ENCODE data around the gene OR2F2. TPM values are rescaled to one million over a fixed set of nuclear protein-coding genes. Genes with fewer than 3 reads are reported as not detected.
A peak's percentile ranks its signal among the peaks of the same experiment; 100 is the strongest.

The OR2F2 gene
- total RNA-seq, 1 donor from 2014 or later = not detected

DNA sequence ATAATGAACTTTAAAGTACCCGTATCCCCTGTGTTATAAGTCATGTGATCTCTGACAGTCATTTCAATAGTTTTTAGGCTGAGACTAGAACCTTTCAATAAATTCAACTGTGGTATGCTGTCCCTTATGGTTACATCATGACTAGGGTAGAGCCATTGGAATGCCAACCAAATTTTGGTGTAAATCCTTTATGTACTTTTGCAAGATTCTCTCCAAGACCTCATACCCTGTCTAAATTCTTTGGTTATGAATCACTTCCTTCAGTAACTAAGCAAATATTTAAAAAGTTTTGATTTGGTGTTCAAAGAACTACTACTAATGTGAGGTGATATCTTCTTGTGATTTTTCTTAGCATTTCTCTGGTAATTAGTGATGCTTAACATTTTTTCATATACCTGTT is 44.3 kb downstream of the OR2F2 start:
- peaks cover 5% of the 10 kb centered on the region for H3K9me3 Mint-ChIP-seq (ENCODE audit: low read depth)
- no peak for DNase-seq (ENCODE audit: low spot score)
- no peaks in the 10 kb centered on the region for H3K36me3 Mint-ChIP-seq (ENCODE audit: low read depth)
- peaks cover 32% of the 10 kb centered on the region for H3K4me1 Mint-ChIP-seq (ENCODE audit: low read depth)
- H3K27ac Mint-ChIP-seq (ENCODE audit: unreplicated experiment) = peak overlapping the region; percentile 34
- H3K27me3 Mint-ChIP-seq (ENCODE audit: low read depth) = no peaks in the 10 kb centered on the region
- H3K4me3 Mint-ChIP-seq (ENCODE audit: unreplicated experiment) = no peak overlapping the region
- no peak for TF ChIP-seq CTCF (IDR thresholded peaks at IDR 0.05)

- DNase-seq (ENCODE audit: low spot score) = no peak
- H3K4me1 Mint-ChIP-seq (ENCODE audit: low read depth) = peaks cover 32% of the 10 kb centered on the region
- no peaks in the 10 kb centered on the region for H3K36me3 Mint-ChIP-seq (ENCODE audit: low read depth)
- H3K9me3 Mint-ChIP-seq (ENCODE audit: low read depth) = peaks cover 5% of the 10 kb centered on the region
- peak overlapping the region; percentile 19 for H3K27ac Mint-ChIP-seq (ENCODE audit: unreplicated experiment)
- H3K27me3 Mint-ChIP-seq (ENCODE audit: low read depth) = no peaks in the 10 kb centered on the region
- no peak overlapping the region for H3K4me3 Mint-ChIP-seq (ENCODE audit: unreplicated experiment)
- TF ChIP-seq CTCF (IDR thresholded peaks at IDR 0.05) = no peak
Observed at GRCh38 chr7:143979998-143980397, 45.0 kb downstream of the OR2F2 start.

DNA sequence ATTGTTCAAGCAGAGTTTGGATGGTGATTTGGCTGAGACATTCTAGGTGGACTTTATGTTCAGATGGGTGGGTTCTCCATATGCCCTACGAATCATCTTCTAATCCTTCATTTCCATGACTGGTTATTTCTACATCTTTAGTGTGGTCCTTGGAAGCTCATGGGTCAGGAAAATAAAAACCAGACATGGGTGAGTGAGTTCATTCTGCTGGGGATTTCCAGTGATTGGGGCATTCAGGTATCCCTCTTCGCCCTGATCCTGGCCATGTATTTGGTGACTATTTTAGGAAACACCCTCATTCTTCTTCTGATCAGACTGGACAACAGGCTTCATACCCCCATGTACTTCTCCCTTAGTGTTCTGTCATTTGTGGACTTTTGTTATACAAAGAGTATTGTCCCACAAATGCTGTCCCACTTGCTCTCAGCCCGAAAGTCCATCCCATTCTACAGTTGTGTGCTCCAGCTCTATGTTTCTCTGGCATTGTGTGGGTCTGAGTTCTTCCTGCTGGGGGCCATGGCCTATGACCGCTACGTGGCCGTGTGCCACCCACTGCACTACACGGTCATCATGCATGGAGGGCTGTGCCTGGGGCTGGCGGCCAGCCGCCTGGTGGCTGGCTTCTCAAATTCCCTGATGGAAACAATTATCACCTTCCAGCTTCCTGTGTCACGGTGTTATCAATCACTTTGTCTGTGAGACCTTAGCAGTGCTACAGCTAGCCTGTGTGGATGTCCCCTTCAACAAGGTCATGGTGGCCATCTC is 45.9 kb downstream of the OR2F2 start:
- H3K9me3 Mint-ChIP-seq (ENCODE audit: low read depth) = peaks cover 5% of the 10 kb centered on the region
- H3K36me3 Mint-ChIP-seq (ENCODE audit: low read depth) = no peaks in the 10 kb centered on the region
- no peak overlapping the region for H3K4me3 Mint-ChIP-seq (ENCODE audit: unreplicated experiment)
- TF ChIP-seq CTCF (IDR thresholded peaks at IDR 0.05) = no peak
- peaks cover 32% of the 10 kb centered on the region for H3K4me1 Mint-ChIP-seq (ENCODE audit: low read depth)
- H3K27me3 Mint-ChIP-seq (ENCODE audit: low read depth) = no peaks in the 10 kb centered on the region
- H3K27ac Mint-ChIP-seq (ENCODE audit: unreplicated experiment) = no peak overlapping the region
- DNase-seq (ENCODE audit: low spot score) = no peak

GRCh38 chr7:143983960-143984359 is 48.9 kb downstream of the OR2F2 start:
- Mint-ChIP-seq H3K27me3 (ENCODE audit: low read depth) (no peaks in the 10 kb centered on the region), H3K27ac (ENCODE audit: unreplicated experiment) (no peak overlapping the region), H3K36me3 (ENCODE audit: low read depth) (no peaks in the 10 kb centered on the region), H3K4me1 (ENCODE audit: low read depth) (peaks cover 42% of the 10 kb centered on the region), H3K9me3 (ENCODE audit: low read depth) (peaks cover 2% of the 10 kb centered on the region), H3K4me3 (ENCODE audit: unreplicated experiment) (no peak overlapping the region)
- DNase-seq (ENCODE audit: low spot score) = no peak
- no peak for TF ChIP-seq CTCF (IDR thresholded peaks at IDR 0.05)

Other genes with a start within 250 kb of the OR2F2 start
- gene CTAGE6, start 177.5 kb upstream of the OR2F2 start, total RNA-seq = 0.17 to 0.63 TPM in 2 of 3 replicates, not detected in the other
- 106 to 127 TPM (median 109 TPM) in 3 replicates for gene TCAF1, start 33.1 kb upstream of the OR2F2 start, total RNA-seq
- gene OR2F1, start 19.6 kb downstream of the OR2F2 start, total RNA-seq = not detected in 3 replicates
- not detected in 3 replicates for gene OR6B1, start 65.1 kb downstream of the OR2F2 start, total RNA-seq
- not detected in 3 replicates for gene OR2A5, start 113.7 kb downstream of the OR2F2 start, total RNA-seq
- not detected in 3 replicates for gene OR2A25, start 134.6 kb downstream of the OR2F2 start, total RNA-seq
- gene OR2A12, start 151.0 kb downstream of the OR2F2 start, total RNA-seq = not detected in 3 replicates
- gene OR2A2, start 174.3 kb downstream of the OR2F2 start, total RNA-seq = not detected in 3 replicates
- not detected in 3 replicates for gene OR2A14, start 187.9 kb downstream of the OR2F2 start, total RNA-seq
- gene CTAGE4, start 248.2 kb downstream of the OR2F2 start, total RNA-seq = 0.47 TPM in 1 of 3 replicates, not detected in the others